K562 (cell line): ENCODE results near the gene NUP153. TPM values are rescaled to one million over a fixed set of nuclear protein-coding genes. Genes with fewer than 3 reads are reported as not detected.
A peak's percentile ranks its signal among the peaks of the same experiment; 100 is the strongest.

Experiments
- ARHGAP35 ChIP-seq: fragments of 450-650 bp; IDR thresholded peaks from 2 replicates; pipeline ENCODE4 v1.6.1; 2018; ENCODE audit not compliant: partially characterized antibody
- ERF ChIP-seq: fragments of 450-650 bp; formaldehyde crosslinking; IDR thresholded peaks from 2 replicates; pipeline ENCODE4 v1.4.0; 2020; ENCODE audit warnings: mild to moderate bottlenecking, mixed read lengths
- FOXK2 ChIP-seq, 2 experiments: fragments of 450-650 bp; IDR thresholded peaks in 1 of 2; conservative IDR thresholded peaks in 1 of 2; 2 replicates each; pipeline ENCODE4 v1.6.1; 2016; ENCODE audit warnings: low read depth in 2 of 2, mild to moderate bottlenecking in 1 of 2
- HINFP ChIP-seq: fragments of 450-650 bp; conservative IDR thresholded peaks from 2 replicates; pipeline ENCODE4 v1.6.1; 2016; ENCODE audit warnings: missing genetic modification characterization, low read depth, mild to moderate bottlenecking, control low read depth, missing compliant biosample characterization
- KLF6 ChIP-seq: fragments of 250-450 bp; sonication (Bioruptor Pico); IDR thresholded peaks from 2 replicates; pipeline ENCODE4 v1.4.0; 2020; ENCODE audit warnings: mild to moderate bottlenecking, moderate library complexity, borderline replicate concordance
- MAFG ChIP-seq: fragments of 450-650 bp; conservative IDR thresholded peaks from 2 replicates; pipeline ENCODE4 v1.6.1; 2016; ENCODE audit warnings: missing genetic modification characterization, missing compliant biosample characterization
- MCM7 ChIP-seq, 2 experiments: fragments of 450-650 bp; IDR thresholded peaks; 2 replicates each; pipeline ENCODE4 v1.6.1; 2016 to 2018
- MYBL2 ChIP-seq, 2 experiments: fragments of 450-650 bp in 1 of 2; sonication (generic) in 1 of 2; formaldehyde crosslinking in 1 of 2; IDR thresholded peaks; 2 replicates each; pipeline versions ENCODE4 v1.6.1 to v1.8.1; 2017 to 2022; ENCODE audit warnings: borderline replicate concordance in 1 of 2, inconsistent platforms in 1 of 2, low read depth in 1 of 2, mild to moderate bottlenecking in 1 of 2, missing genetic modification reagents in 1 of 2, moderate library complexity in 1 of 2
- NFIX ChIP-seq: fragments of 250-450 bp; sonication (Bioruptor Pico); IDR thresholded peaks from 2 replicates; pipeline ENCODE4 v1.4.0; 2020; ENCODE audit warnings: low read depth, mild to moderate bottlenecking, moderate library complexity
- NR3C1 ChIP-seq: sonication (generic); formaldehyde crosslinking; IDR thresholded peaks from 2 replicates; pipeline ENCODE4 v1.8.1; 2022; ENCODE audit warnings: missing genetic modification reagents
- RAD51 ChIP-seq: fragments of 450-650 bp; IDR thresholded peaks from 2 replicates; pipeline ENCODE4 v1.7.1; 2016; ENCODE audit warnings: low read depth, mild to moderate bottlenecking, borderline replicate concordance
- RFX5 ChIP-seq: IDR thresholded peaks from 2 replicates; pipeline ENCODE4 v1.6.1; 2011; ENCODE audit warnings: low read depth, mild to moderate bottlenecking, improper control_type of control experiment, low read length
- SRSF7 ChIP-seq: fragments of 200-400 bp; formaldehyde crosslinking; optimal IDR thresholded peaks from 2 replicates; pipeline ENCODE3; 2017; ENCODE audit warnings: mild to moderate bottlenecking, low read depth, low read length
- TCF3 ChIP-seq: sonication (generic); formaldehyde crosslinking; IDR thresholded peaks from 2 replicates; pipeline ENCODE4 v1.4.0; 2020; ENCODE audit warnings: mild to moderate bottlenecking, missing genetic modification reagents
- THRA ChIP-seq: fragments of 450-650 bp; IDR thresholded peaks from 2 replicates; pipeline ENCODE4 v1.6.1; 2017; ENCODE audit warnings: mild to moderate bottlenecking, moderate library complexity
- TSC22D4 ChIP-seq: fragments of 450-650 bp; IDR thresholded peaks from 2 replicates; pipeline ENCODE4 v1.6.1; 2016; ENCODE audit warnings: missing genetic modification characterization, missing biosample characterization, control low read depth
- ZNF780A ChIP-seq: fragments of 250-450 bp; sonication (Bioruptor Pico); IDR thresholded peaks from 2 replicates; pipeline ENCODE4 v1.5.0; 2021; ENCODE audit warnings: mild to moderate bottlenecking
- ZZZ3 ChIP-seq: fragments of 450-650 bp; IDR thresholded peaks from 2 replicates; pipeline ENCODE4 v1.6.1; 2016; ENCODE audit warnings: antibody characterized with exemption, mild to moderate bottlenecking, moderate library complexity
- polyA plus RNA-seq, 8 experiments: library from polyadenylated mRNA; depleted of rRNA in 4 of 8; stranded (reverse) in 5 of 8; unstranded in 3 of 8; fragments of >200 nt; fragmentation: Nextera tagmentation in 2 of 8; fragmentation: Illumina TruSeq in 1 of 8; extraction: Ambion mirVana in 2 of 8; extraction: Trizol in 1 of 8; gene quantifications; 2 replicates each; pipeline versions ENCODE4 v1.2.1 to v1.2.3, GENCODE V29; 2011 to 2014; ENCODE audit warnings: inconsistent platforms in 1 of 8, missing spikeins in 1 of 8
- total RNA-seq, 7 experiments: library from RNA; depleted of rRNA in 6 of 7; stranded (reverse); fragments of >200 nt in 6 of 7; fragmentation: Illumina TruSeq in 2 of 7; extraction: Trizol in 2 of 7; gene quantifications; 2 replicates each; pipeline versions ENCODE4 v1.2.1 to v1.2.3, GENCODE V29; 2011 to 2021; ENCODE audit warnings: low replicate concordance in 1 of 7
- TF ChIP-seq, protein P1 (sequence below): fragments of 450-650 bp; formaldehyde crosslinking; conservative IDR thresholded peaks from 2 replicates; pipeline ENCODE4 v1.4.0; 2022; ENCODE audit warnings: mild to moderate bottlenecking, missing genetic modification characterization
- TF ChIP-seq, protein P2 (sequence below): fragments of 150-350 bp; IDR thresholded peaks from 2 replicates; pipeline ENCODE4 v1.6.1; 2014; ENCODE audit warnings: low read depth, mild to moderate bottlenecking, low read length, borderline replicate concordance

Gene NUP153
- total and polyA plus RNA-seq, 9 of the 15 experiments (the other 6 are each of a cell fraction or from before 2014, with no cell fraction given), result 21.9 to 110 (median 84.8) TPM

DNA sequence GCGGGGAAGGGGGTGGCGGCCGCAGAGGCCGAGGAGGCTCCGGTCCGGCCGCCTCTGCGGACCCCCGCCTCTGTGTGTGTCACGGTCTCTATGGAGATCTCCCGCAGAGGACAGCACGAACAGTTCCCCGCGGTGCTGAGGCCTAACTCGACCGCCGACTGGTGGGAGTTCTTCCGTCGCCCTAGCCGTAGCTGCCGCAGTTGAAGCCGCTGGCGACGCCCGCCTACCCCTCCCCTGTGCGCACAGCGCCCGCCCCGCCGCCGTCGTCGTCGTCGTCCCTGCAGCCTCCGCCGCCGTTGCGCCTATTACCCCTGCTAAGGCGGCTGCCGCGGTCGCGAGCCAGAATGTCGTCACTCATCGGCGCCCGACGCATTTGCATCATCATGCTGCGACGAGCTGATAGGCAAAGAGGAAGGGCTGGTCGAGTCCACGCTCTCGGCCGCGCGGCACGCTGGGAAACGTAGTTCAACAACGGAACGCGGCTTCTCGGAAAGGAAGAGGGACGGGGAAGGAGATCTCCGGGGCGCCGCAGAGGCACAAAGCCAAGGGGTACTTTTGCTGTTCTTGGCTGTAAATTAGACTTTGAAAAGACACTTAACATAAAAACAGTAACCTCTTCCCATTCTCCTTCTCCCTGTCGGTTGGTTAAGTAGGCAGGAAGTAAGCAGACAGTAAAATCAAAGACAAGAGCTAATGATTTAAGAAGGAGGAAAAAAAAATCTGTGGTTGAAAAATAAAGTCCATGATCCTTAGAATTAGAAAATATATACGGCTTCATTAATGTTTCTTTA is at the start of gene NUP153 (continued):
- TF ChIP-seq, protein P1, sequence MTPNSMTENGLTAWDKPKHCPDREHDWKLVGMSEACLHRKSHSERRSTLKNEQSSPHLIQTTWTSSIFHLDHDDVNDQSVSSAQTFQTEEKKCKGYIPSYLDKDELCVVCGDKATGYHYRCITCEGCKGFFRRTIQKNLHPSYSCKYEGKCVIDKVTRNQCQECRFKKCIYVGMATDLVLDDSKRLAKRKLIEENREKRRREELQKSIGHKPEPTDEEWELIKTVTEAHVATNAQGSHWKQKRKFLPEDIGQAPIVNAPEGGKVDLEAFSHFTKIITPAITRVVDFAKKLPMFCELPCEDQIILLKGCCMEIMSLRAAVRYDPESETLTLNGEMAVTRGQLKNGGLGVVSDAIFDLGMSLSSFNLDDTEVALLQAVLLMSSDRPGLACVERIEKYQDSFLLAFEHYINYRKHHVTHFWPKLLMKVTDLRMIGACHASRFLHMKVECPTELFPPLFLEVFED (CRISPR knock-in tag), result no peak
- 0 out of 2 replicates have a peak, but pooled peaks have one; percentile 7 for TF ChIP-seq KLF6 (CRISPR knock-in tag)
- TF ChIP-seq TSC22D4 (tag), result no peak
- TF ChIP-seq MCM7 (IDR thresholded peaks at IDR 0.05), result no peak
- no peak for TF ChIP-seq MAFG (tag)
- no peak for TF ChIP-seq THRA
- TF ChIP-seq NFIX (CRISPR knock-in tag), result peak; percentile 61; the same call in 1 of the 2 replicates
- TF ChIP-seq ZNF780A (CRISPR knock-in tag), result no peak
- peak; percentile 88 to 91 for TF ChIP-seq FOXK2 (conservative IDR thresholded peaks at IDR 0.05 in 1 of 2, IDR thresholded peaks at IDR 0.05 in 1 of 2; ENCODE audit: low read depth in 2 of 2)
- no peak for TF ChIP-seq MYBL2 (IDR thresholded peaks at IDR 0.05; ENCODE audit: low read depth)
- TF ChIP-seq MYBL2 (CRISPR knock-in tag; IDR thresholded peaks at IDR 0.05; ENCODE audit: borderline replicate concordance), result no peak
- 0 out of 2 replicates have a peak, but pooled peaks have one; percentile 38 for TF ChIP-seq ZZZ3
- TF ChIP-seq NR3C1 (CRISPR knock-in tag), result no peak
- TF ChIP-seq ERF (CRISPR knock-in tag), result peak; percentile 11; the same call in 1 of the 2 replicates
- peak; percentile 75 for TF ChIP-seq RFX5
- TF ChIP-seq HINFP (tag), result no peak
- no peak for TF ChIP-seq ARHGAP35
- no peak for TF ChIP-seq SRSF7
- TF ChIP-seq RAD51, result no peak
- TF ChIP-seq, protein P2, sequence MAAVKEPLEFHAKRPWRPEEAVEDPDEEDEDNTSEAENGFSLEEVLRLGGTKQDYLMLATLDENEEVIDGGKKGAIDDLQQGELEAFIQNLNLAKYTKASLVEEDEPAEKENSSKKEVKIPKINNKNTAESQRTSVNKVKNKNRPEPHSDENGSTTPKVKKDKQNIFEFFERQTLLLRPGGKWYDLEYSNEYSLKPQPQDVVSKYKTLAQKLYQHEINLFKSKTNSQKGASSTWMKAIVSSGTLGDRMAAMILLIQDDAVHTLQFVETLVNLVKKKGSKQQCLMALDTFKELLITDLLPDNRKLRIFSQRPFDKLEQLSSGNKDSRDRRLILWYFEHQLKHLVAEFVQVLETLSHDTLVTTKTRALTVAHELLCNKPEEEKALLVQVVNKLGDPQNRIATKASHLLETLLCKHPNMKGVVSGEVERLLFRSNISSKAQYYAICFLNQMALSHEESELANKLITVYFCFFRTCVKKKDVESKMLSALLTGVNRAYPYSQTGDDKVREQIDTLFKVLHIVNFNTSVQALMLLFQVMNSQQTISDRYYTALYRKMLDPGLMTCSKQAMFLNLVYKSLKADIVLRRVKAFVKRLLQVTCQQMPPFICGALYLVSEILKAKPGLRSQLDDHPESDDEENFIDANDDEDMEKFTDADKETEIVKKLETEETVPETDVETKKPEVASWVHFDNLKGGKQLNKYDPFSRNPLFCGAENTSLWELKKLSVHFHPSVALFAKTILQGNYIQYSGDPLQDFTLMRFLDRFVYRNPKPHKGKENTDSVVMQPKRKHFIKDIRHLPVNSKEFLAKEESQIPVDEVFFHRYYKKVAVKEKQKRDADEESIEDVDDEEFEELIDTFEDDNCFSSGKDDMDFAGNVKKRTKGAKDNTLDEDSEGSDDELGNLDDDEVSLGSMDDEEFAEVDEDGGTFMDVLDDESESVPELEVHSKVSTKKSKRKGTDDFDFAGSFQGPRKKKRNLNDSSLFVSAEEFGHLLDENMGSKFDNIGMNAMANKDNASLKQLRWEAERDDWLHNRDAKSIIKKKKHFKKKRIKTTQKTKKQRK, result 0 out of 2 replicates have a peak, but pooled peaks have one; percentile 28
- no peak; the same call in none of the 2 replicates for TF ChIP-seq TCF3 (CRISPR knock-in tag)
